OCI-LY7 (cell line): ENCODE results near the gene HSD17B14. TPM values are rescaled to one million over a fixed set of nuclear protein-coding genes. Genes with fewer than 3 reads are reported as not detected.
"Not testable (repeated sequence)": the region's sequence is repeated elsewhere in the genome, so short reads cannot be mapped to it uniquely, and the experiment has no call there.

ENCODE experiments used
- BruUV-seq: library from RNA; stranded (reverse); fragments of 400-500 nt; replicated peaks from 2 replicates; lab custom pipeline; 2021; lab: Mats Ljungman, UMichigan
- CTCF ChIA-PET: fragments of 300-600 bp; sonication (Branson Sonifier 250); formaldehyde crosslinking; loops from one replicate; lab custom pipeline; 2022; ENCODE audit warnings: antibody characterized with exemption; ENCODE audit not compliant: unreplicated experiment; lab: Charles Lee
- POLR2A ChIA-PET: fragments of 300-600 bp; sonication (Branson Sonifier 250); formaldehyde crosslinking; loops from one replicate; lab custom pipeline; 2022; ENCODE audit warnings: antibody characterized with exemption; lab: Charles Lee
- DNase-seq: peaks from one replicate; pipeline ENCODE4 v3.0.0-alpha.2; 2015; ENCODE audit warnings: low spot score
- H2AFZ ChIP-seq: fragments of 200-600 bp; sonication (generic), shearing (Covaris generic); 2 replicates; pipeline ENCODE4 v1.6.1; 2014; ENCODE audit warnings: mild to moderate bottlenecking, antibody characterized with exemption, low read length, moderate library complexity
- H3K27ac ChIP-seq: fragments of 200-600 bp; sonication (generic); 2 replicates; pipeline ENCODE4 v1.5.1; 2014; ENCODE audit warnings: mixed run types, low read depth, mild to moderate bottlenecking, moderate library complexity, low read length, inconsistent platforms; ENCODE audit not compliant: poor library complexity, severe bottlenecking
- H3K36me3 ChIP-seq: fragments of 200-600 bp; sonication (generic); 2 replicates; pipeline ENCODE4 v1.6.1; 2014; ENCODE audit warnings: mild to moderate bottlenecking, antibody characterized with exemption, low read length, moderate library complexity, mixed read lengths; ENCODE audit not compliant: insufficient read depth
- H3K4me1 ChIP-seq: fragments of 200-600 bp; sonication (generic); 2 replicates; pipeline ENCODE4 v1.5.1; 2014; ENCODE audit warnings: mild to moderate bottlenecking, low read length; ENCODE audit not compliant: insufficient read depth, poor library complexity, severe bottlenecking
- H3K4me2 ChIP-seq: fragments of 200-600 bp; sonication (generic); 2 replicates; pipeline ENCODE4 v1.6.1; 2014; ENCODE audit warnings: mild to moderate bottlenecking, low read length
- H3K4me3 ChIP-seq: fragments of 200-600 bp; sonication (generic); 2 replicates; pipeline ENCODE4 v1.5.1; 2014; ENCODE audit warnings: mild to moderate bottlenecking, low read depth, low read length; ENCODE audit not compliant: poor library complexity, severe bottlenecking
- H3K79me2 ChIP-seq: fragments of 200-600 bp; sonication (generic); 2 replicates; pipeline ENCODE4 v1.6.1; 2016; ENCODE audit warnings: low read depth, mild to moderate bottlenecking, low read length, moderate library complexity, mixed read lengths; ENCODE audit not compliant: insufficient read depth
- H3K9me2 ChIP-seq: fragments of 200-600 bp; sonication (generic); 2 replicates; pipeline ENCODE4 v1.6.1; 2016; ENCODE audit warnings: mild to moderate bottlenecking, low read length, mixed read lengths; ENCODE audit not compliant: insufficient read depth
- H3K9me3 ChIP-seq: fragments of 200-600 bp; sonication (generic); 2 replicates; pipeline ENCODE4 v1.6.1; 2014; ENCODE audit warnings: mild to moderate bottlenecking, mixed run types, low read length, mixed read lengths
- H4K20me1 ChIP-seq: fragments of 200-600 bp; sonication (generic); 2 replicates; pipeline ENCODE4 v1.6.1; 2014; ENCODE audit warnings: mild to moderate bottlenecking, antibody characterized with exemption, low read length, moderate library complexity, mixed read lengths; ENCODE audit not compliant: insufficient read depth
- CTCF ChIP-seq: fragments of 200-600 bp; sonication (generic); conservative IDR thresholded peaks from 2 replicates; pipeline ENCODE4 v1.5.1; 2014; ENCODE audit warnings: mild to moderate bottlenecking, antibody characterized with exemption, low read length, moderate library complexity, mixed read lengths
- EZH2phosphoT487 ChIP-seq: fragments of 200-600 bp; sonication (generic); IDR thresholded peaks from 2 replicates; pipeline ENCODE4 v1.6.1; 2018; ENCODE audit warnings: low read depth, borderline replicate concordance, mild to moderate bottlenecking, mixed run types, antibody characterized with exemption, low read length, moderate library complexity, mixed read lengths
- intact Hi-C: fragments of 100-400 bp; cut with micrococcal nuclease; formaldehyde crosslinking; loops from one replicate; pipeline ENCODE4 v1.10.0; 2022; ENCODE audit not compliant: unreplicated experiment
- total RNA-seq, 2 experiments: library from RNA; depleted of rRNA in 1 of 2; stranded (reverse); fragments of >200 nt in 1 of 2; shearing (Covaris generic) in 1 of 2; gene quantifications; 2 replicates each; pipeline ENCODE4 v1.2.3, GENCODE V29; 2014 to 2022

The HSD17B14 gene
- total RNA-seq, 2 experiments from 2014 or later = 1.8 to 4.5 TPM

DNA sequence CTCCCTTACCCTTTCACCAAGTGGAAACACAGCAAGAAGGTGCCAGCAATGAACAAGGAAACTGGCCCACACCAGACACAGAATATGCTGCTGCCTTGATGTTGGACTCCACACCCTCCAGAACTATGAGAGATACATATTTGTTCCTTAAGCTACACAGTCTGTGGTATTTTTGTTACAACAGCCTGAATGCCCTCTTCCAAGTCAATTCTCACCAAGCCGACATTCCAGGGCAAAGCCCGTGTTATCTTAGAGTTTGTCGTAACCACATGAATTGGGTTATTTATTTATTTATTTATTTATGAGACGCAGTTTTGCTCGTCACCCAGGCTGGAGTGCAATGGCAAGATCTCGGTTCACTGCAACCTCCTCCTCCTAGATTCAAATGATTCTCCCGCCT, 66.0 kb downstream of the HSD17B14 start:
- POLR2A ChIA-PET = no interaction called here
- Histone ChIP-seq H4K20me1 (no peaks in the 10 kb centered on the region), H3K36me3 (no peaks in the 10 kb centered on the region), H3K9me2 (no peaks in the 10 kb centered on the region), H2AFZ (no peak overlapping the region), H3K4me3 (no peak overlapping the region), H3K4me1 (no peaks in the 10 kb centered on the region), H3K79me2 (no peaks in the 10 kb centered on the region), H3K27ac (no peak overlapping the region), H3K4me2 (no peak overlapping the region), H3K9me3 (no peaks in the 10 kb centered on the region)
- no peak for TF ChIP-seq EZH2phosphoT487
- TF ChIP-seq CTCF = no peak
- intact Hi-C loops = no loop called here
- DNase-seq = no peak
- BruUV-seq = no TSS peak
- CTCF ChIA-PET = no interaction called here

GRCh38 chr19:48768994-48769713, 67.1 kb downstream of the HSD17B14 start:
- TF ChIP-seq EZH2phosphoT487 = no peak
- TF ChIP-seq CTCF = no peak
- CTCF ChIA-PET = no interaction called here

DNA sequence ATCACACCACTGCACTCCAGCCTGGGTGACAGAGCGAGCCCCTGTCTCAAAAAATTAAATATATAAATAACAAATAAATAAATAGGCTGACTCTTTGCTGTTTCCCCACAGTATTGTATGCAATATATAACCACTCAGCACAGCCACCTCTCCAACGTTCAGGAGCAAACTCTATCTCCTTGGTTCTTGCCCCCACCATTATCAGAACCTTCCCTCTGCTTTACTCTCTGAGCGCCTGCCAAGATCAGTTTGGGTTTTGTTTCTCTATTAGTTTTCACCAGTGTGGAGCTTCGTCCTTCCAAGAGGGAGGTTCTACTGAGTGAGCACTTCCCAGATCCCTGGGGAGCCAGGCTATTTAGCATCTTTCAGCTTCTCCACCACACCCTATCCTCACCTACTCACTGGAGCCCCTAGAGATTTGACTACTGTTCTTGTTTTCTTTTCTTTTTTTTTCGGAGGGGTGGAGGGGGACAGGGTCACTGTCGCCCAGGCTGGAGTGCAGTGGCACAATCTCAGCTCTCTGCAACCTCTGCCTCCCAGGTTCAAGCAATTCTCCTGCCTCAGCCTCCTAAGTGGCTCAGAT, 68.0 kb downstream of the HSD17B14 start:
- CTCF ChIA-PET, intact Hi-C loops, H3K9me2 ChIP-seq, H4K20me1 ChIP-seq, POLR2A ChIA-PET, H3K4me3 ChIP-seq, H3K4me2 ChIP-seq, H3K79me2 ChIP-seq, DNase-seq, H2AFZ ChIP-seq, H3K27ac ChIP-seq, H3K9me3 ChIP-seq, H3K36me3 ChIP-seq, H3K4me1 ChIP-seq, BruUV-seq: not testable (repeated sequence)

More at GRCh38 chr19:48768994-48769713, 67.1 kb downstream of the HSD17B14 start:
- Histone ChIP-seq H4K20me1 (no peaks in the 10 kb centered on the region), H3K4me2 (no peak overlapping the region), H3K9me3 (no peaks in the 10 kb centered on the region), H3K27ac (no peak overlapping the region), H3K9me2 (no peaks in the 10 kb centered on the region), H3K79me2 (no peaks in the 10 kb centered on the region), H3K36me3 (no peaks in the 10 kb centered on the region), H3K4me3 (no peak overlapping the region), H2AFZ (no peak overlapping the region), H3K4me1 (no peaks in the 10 kb centered on the region)
- DNase-seq = no peak
- no TSS peak for BruUV-seq
- POLR2A ChIA-PET = no interaction called here
- intact Hi-C loops = no loop called here

- H3K4me3 ChIP-seq, DNase-seq, POLR2A ChIA-PET, H3K36me3 ChIP-seq, BruUV-seq, CTCF ChIA-PET, H3K4me1 ChIP-seq, intact Hi-C loops, H3K9me2 ChIP-seq, H3K4me2 ChIP-seq, H3K9me3 ChIP-seq, H2AFZ ChIP-seq, H3K27ac ChIP-seq, H3K79me2 ChIP-seq, H4K20me1 ChIP-seq: not testable (repeated sequence)
Observed at GRCh38 chr19:48765816-48766215, 70.5 kb downstream of the HSD17B14 start.
